Midbrain (tissue), 1 donor: ENCODE measurements around the gene CD36.

Experiments
- DNase-seq: peaks from one replicate; lab custom pipeline; 2025; lab: John Stamatoyannopoulos, UW

Gene CD36

GRCh38 chr7:80637911-80638765 lies at the start of gene CD36:
TSS of gene CD36 (plus strand) at chr7:80638642. CDS start at chr7:80646741, 8,099 bp downstream.
- no peak for DNase-seq

- DNase-seq: no peak
Observed at GRCh38 chr7:80589631-80590030, 48.8 kb upstream of the CD36 start.

- no peak for DNase-seq
Observed at GRCh38 chr7:80591654-80592053, 46.8 kb upstream of the CD36 start.

GRCh38 chr7:80593869-80594586 lies 44.4 kb upstream of the CD36 start:
- DNase-seq: no peak

- DNase-seq: no peak
Observed at GRCh38 chr7:80596933-80597517, 41.4 kb upstream of the CD36 start.

GRCh38 chr7:80597875-80598274 lies 40.6 kb upstream of the CD36 start:
- DNase-seq: no peak

GRCh38 chr7:80600046-80600445 lies 38.4 kb upstream of the CD36 start:
- DNase-seq: no peak

- no peak for DNase-seq
Observed at GRCh38 chr7:80601999-80602398, 36.4 kb upstream of the CD36 start.

- DNase-seq: no peak
Observed at GRCh38 chr7:80603940-80604339, 34.5 kb upstream of the CD36 start.

GRCh38 chr7:80604436-80604835 lies 34.0 kb upstream of the CD36 start:
- no peak for DNase-seq

GRCh38 chr7:80607136-80607535 lies 31.3 kb upstream of the CD36 start:
- DNase-seq: no peak

GRCh38 chr7:80608336-80608735 lies 30.1 kb upstream of the CD36 start:
- DNase-seq: no peak

GRCh38 chr7:80609751-80610150 lies 28.7 kb upstream of the CD36 start:
- no peak for DNase-seq

- no peak for DNase-seq
Observed at GRCh38 chr7:80611353-80611752, 27.1 kb upstream of the CD36 start.

- DNase-seq: no peak
Observed at GRCh38 chr7:80611779-80612178, 26.7 kb upstream of the CD36 start.

GRCh38 chr7:80612880-80613279 lies 25.6 kb upstream of the CD36 start:
- no peak for DNase-seq

- DNase-seq: no peak
Observed at GRCh38 chr7:80613519-80613918, 24.9 kb upstream of the CD36 start.

GRCh38 chr7:80614851-80615271 lies 23.6 kb upstream of the CD36 start:
- DNase-seq: no peak

GRCh38 chr7:80618096-80618495 lies 20.3 kb upstream of the CD36 start:
- no peak for DNase-seq

- DNase-seq: no peak
Observed at GRCh38 chr7:80619741-80620140, 18.7 kb upstream of the CD36 start.

- no peak for DNase-seq
Observed at GRCh38 chr7:80622541-80622940, 15.9 kb upstream of the CD36 start.

- DNase-seq: no peak
Observed at GRCh38 chr7:80623503-80624252, 14.8 kb upstream of the CD36 start.
